ENCODE measurements around the gene SMG9. TPM values are rescaled to one million over a fixed set of nuclear protein-coding genes. Genes with fewer than 3 reads are reported as not detected.

The SMG9 gene
- total and polyA plus RNA-seq, 4 donors = 5.4 to 8.9 (median 5.8) TPM

- Histone ChIP-seq H3K4me1 (ENCODE audit: control insufficient read depth in 4 of 4, insufficient read depth in 4 of 4, low read length in 3 of 4) (no peaks in the 10 kb centered on the region), H3K9me3 (ENCODE audit: control insufficient read depth in 4 of 4, low read length in 3 of 4) (peaks cover 0 to 6% (median 1%) of the 10 kb centered on the region in 4 donors), H3K27me3 (ENCODE audit: control insufficient read depth in 4 of 4, insufficient read depth in 4 of 4, low read length in 3 of 4) (no peaks in the 10 kb centered on the region), H3K4me3 (ENCODE audit: low read depth in 1 of 3, low read length in 3 of 3) (no peak overlapping the region), H3K27ac (ENCODE audit: low read depth in 1 of 2, low read length in 2 of 2) (no peak overlapping the region), H3K9ac (ENCODE audit: low read depth in 1 of 2, low read length in 2 of 2) (no peak overlapping the region), H3K36me3 (ENCODE audit: control insufficient read depth in 4 of 4, insufficient read depth in 3 of 4, low read depth in 1 of 4, low read length in 3 of 4) (no peaks in the 10 kb centered on the region)
- DNase-seq (ENCODE audit: low spot score) = no peak
- TF ChIP-seq ZBTB33 (IDR thresholded peaks at IDR 0.05) = no peak
- no peak for TF ChIP-seq FOXA1 (IDR thresholded peaks at IDR 0.05)
- TF ChIP-seq NR2F2 (IDR thresholded peaks at IDR 0.05) = no peak
- TF ChIP-seq EGR1 (IDR thresholded peaks at IDR 0.05; ENCODE audit: low read depth in 2 of 2) = no peak
- TF ChIP-seq SP1 (IDR thresholded peaks at IDR 0.05) = no peak
- TF ChIP-seq RXRA (IDR thresholded peaks at IDR 0.05) = no peak
- no peak for TF ChIP-seq CTCF (IDR thresholded peaks at IDR 0.05; ENCODE audit: low read depth, low read length, missing input control)
- TF ChIP-seq HNF4A (conservative IDR thresholded peaks at IDR 0.05) = no peak
- no peak for TF ChIP-seq REST (IDR thresholded peaks at IDR 0.05)
- no peak for TF ChIP-seq FOXA2 (IDR thresholded peaks at IDR 0.05)
- no peak for TF ChIP-seq ATF3 (IDR thresholded peaks at IDR 0.05)
- TF ChIP-seq YY1 (IDR thresholded peaks at IDR 0.05) = no peak
- no peak for TF ChIP-seq JUND (IDR thresholded peaks at IDR 0.05)
- 87% methylated on average over 13 of the region's 13 CpGs for WGBS
Observed at GRCh38 chr19:43707158-43707712, 47.5 kb downstream of the SMG9 start.

- Histone ChIP-seq H3K9ac (ENCODE audit: low read depth in 1 of 2, low read length in 2 of 2) (no peak overlapping the region), H3K27me3 (ENCODE audit: control insufficient read depth in 4 of 4, insufficient read depth in 4 of 4, low read length in 3 of 4) (no peaks in the 10 kb centered on the region), H3K4me3 (ENCODE audit: low read depth in 1 of 3, low read length in 3 of 3) (no peak overlapping the region), H3K27ac (ENCODE audit: low read depth in 1 of 2, low read length in 2 of 2) (no peak overlapping the region), H3K4me1 (ENCODE audit: control insufficient read depth in 4 of 4, insufficient read depth in 4 of 4, low read length in 3 of 4) (no peaks in the 10 kb centered on the region), H3K36me3 (ENCODE audit: control insufficient read depth in 4 of 4, insufficient read depth in 3 of 4, low read depth in 1 of 4, low read length in 3 of 4) (no peaks in the 10 kb centered on the region), H3K9me3 (ENCODE audit: control insufficient read depth in 4 of 4, low read length in 3 of 4) (peaks cover 0 to 6% (median 1%) of the 10 kb centered on the region in 4 donors)
- DNase-seq (ENCODE audit: low spot score) = no peak
- 86% methylated on average over 6 of the region's 6 CpGs for WGBS
- TF ChIP-seq FOXA2 (IDR thresholded peaks at IDR 0.05) = no peak
- no peak for TF ChIP-seq RXRA (IDR thresholded peaks at IDR 0.05)
- TF ChIP-seq HNF4G (IDR thresholded peaks at IDR 0.05) = no peak
- TF ChIP-seq JUND (IDR thresholded peaks at IDR 0.05) = no peak
- TF ChIP-seq SP1 (IDR thresholded peaks at IDR 0.05) = no peak
- no peak for TF ChIP-seq CTCF (IDR thresholded peaks at IDR 0.05; ENCODE audit: low read depth, low read length, missing input control)
- no peak for TF ChIP-seq ZBTB33 (IDR thresholded peaks at IDR 0.05)
- no peak for TF ChIP-seq TAF1 (conservative IDR thresholded peaks at IDR 0.05)
- TF ChIP-seq GABPA (IDR thresholded peaks at IDR 0.05 in 1 of 2, conservative IDR thresholded peaks at IDR 0.05 in 1 of 2) = no peak
- no peak for TF ChIP-seq MAX (IDR thresholded peaks at IDR 0.05)
Observed at GRCh38 chr19:43705729-43706128, 49.0 kb downstream of the SMG9 start.
